IPS DF 6.9 (cell line): Measurements from ENCODE around the gene RRAGD.
"Not testable (repeated sequence)": the region's sequence is repeated elsewhere in the genome, so short reads cannot be mapped to it uniquely, and the experiment has no call there.

ENCODE experiments used
- DNase-seq: peaks from one replicate; pipeline ENCODE4 v3.0.0-alpha.2; 2013; ENCODE audit warnings: low read depth, low spot score
- H3K27ac ChIP-seq: one replicate; pipeline ENCODE4 v1.5.1; 2013; ENCODE audit warnings: low read length, control low read depth
- H3K27me3 ChIP-seq: 2 replicates; pipeline ENCODE4 v1.6.1; 2013; ENCODE audit warnings: mild to moderate bottlenecking, low read length; ENCODE audit not compliant: control insufficient read depth, insufficient read depth
- H3K36me3 ChIP-seq: 2 replicates; pipeline ENCODE4 v1.6.1; 2013; ENCODE audit warnings: low read length; ENCODE audit not compliant: control insufficient read depth, insufficient read depth
- H3K4me1 ChIP-seq: 2 replicates; pipeline ENCODE4 v1.6.1; 2013; ENCODE audit warnings: low read length; ENCODE audit not compliant: control insufficient read depth, insufficient read depth
- H3K4me3 ChIP-seq: 2 replicates; pipeline ENCODE4 v1.5.1; 2013; ENCODE audit warnings: mild to moderate bottlenecking, low read length
- H3K9me3 ChIP-seq: 2 replicates; pipeline ENCODE4 v1.6.1; 2013; ENCODE audit warnings: low read length, inconsistent platforms; ENCODE audit not compliant: control insufficient read depth, insufficient read depth
- WGBS: extraction: QIAGEN DNeasy Blood & Tissue Kit; methylation state at CpG from one replicate; pipeline ENCODE4 v1.1.7; 2013; ENCODE audit warnings: mixed read lengths, missing lambda C conversion rate; ENCODE audit not compliant: insufficient read length, insufficient coverage; 5-methylcytosine and 5-hydroxymethylcytosine counted together

The RRAGD gene

DNA sequence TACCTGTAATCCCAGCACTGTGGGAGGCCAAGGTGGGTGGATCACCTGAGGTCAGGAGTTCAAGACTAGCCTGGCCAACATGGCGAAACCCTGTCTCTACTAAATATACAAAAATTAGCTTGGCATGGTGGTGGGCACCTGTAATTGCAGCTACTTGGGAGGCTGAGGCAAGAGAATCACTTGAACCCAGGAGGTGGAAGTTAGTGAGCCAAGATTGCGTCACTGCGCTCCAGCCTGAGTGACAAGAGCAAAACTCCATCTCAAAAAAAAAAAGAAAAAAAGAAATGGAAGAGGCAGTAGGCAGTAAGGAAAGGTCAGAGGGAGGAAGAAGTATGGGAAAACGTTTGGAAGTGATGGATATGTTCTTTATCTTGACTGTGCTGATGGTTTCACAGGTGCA is 14.2 kb downstream of the RRAGD start:
- DNase-seq, H3K36me3 ChIP-seq, H3K4me3 ChIP-seq, H3K9me3 ChIP-seq, H3K27ac ChIP-seq, H3K27me3 ChIP-seq, H3K4me1 ChIP-seq: not testable (repeated sequence)
- 100% methylated on average over 1 of the region's 4 CpGs for WGBS

DNA sequence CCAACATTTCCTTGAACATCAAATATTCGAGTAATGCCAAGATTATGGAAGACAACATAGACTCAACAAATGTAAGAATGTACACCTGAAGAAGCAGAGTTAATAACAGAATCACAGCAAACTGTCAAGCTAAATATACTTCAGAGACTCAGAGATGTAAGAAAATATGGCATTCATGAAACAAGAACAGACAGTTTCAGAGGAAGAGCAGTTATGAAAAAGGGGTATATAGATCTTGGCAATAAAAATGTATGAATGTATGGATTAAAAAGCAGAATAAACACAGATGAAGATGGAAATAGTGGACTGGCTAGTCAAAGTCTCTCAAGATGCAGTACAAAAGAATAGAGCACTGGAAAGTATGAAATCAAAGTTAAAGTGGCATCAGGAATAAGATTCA is 18.4 kb downstream of the RRAGD start:
- Histone ChIP-seq H3K27me3 (no peaks in the 10 kb centered on the region), H3K4me3 (no peak overlapping the region), H3K36me3 (no peaks in the 10 kb centered on the region), H3K27ac (no peak overlapping the region), H3K4me1 (no peaks in the 10 kb centered on the region), H3K9me3 (no peaks in the 10 kb centered on the region)
- WGBS = no CpG with 5 or more reads among the region's 1 CpG
- DNase-seq = no peak

- Histone ChIP-seq H3K4me3 (no peak overlapping the region), H3K36me3 (no peaks in the 10 kb centered on the region), H3K27ac (no peak overlapping the region), H3K4me1 (no peaks in the 10 kb centered on the region), H3K9me3 (no peaks in the 10 kb centered on the region), H3K27me3 (no peaks in the 10 kb centered on the region)
- DNase-seq = no peak
These were observed 19.2 kb downstream of the RRAGD start for GRCh38 chr6:89392823-89393222.

GRCh38 chr6:89388846-89389245 is 23.2 kb downstream of the RRAGD start:
- H3K27ac ChIP-seq = no peak overlapping the region
- H3K4me3 ChIP-seq = no peak overlapping the region
- no peak for DNase-seq
- no peaks in the 10 kb centered on the region for H3K9me3 ChIP-seq
- H3K27me3 ChIP-seq = no peaks in the 10 kb centered on the region
- H3K4me1 ChIP-seq = no peaks in the 10 kb centered on the region
- no CpG with 5 or more reads among the region's 6 CpGs for WGBS
- no peaks in the 10 kb centered on the region for H3K36me3 ChIP-seq

- no peaks in the 10 kb centered on the region for H3K4me1 ChIP-seq
- H3K4me3 ChIP-seq = no peak overlapping the region
- no peaks in the 10 kb centered on the region for H3K27me3 ChIP-seq
- DNase-seq = no peak
- no CpG with 5 or more reads among the region's 9 CpGs for WGBS
- no peaks in the 10 kb centered on the region for H3K9me3 ChIP-seq
- no peak overlapping the region for H3K27ac ChIP-seq
- no peaks in the 10 kb centered on the region for H3K36me3 ChIP-seq
These were observed 24.4 kb downstream of the RRAGD start for GRCh38 chr6:89387516-89388201.

DNA sequence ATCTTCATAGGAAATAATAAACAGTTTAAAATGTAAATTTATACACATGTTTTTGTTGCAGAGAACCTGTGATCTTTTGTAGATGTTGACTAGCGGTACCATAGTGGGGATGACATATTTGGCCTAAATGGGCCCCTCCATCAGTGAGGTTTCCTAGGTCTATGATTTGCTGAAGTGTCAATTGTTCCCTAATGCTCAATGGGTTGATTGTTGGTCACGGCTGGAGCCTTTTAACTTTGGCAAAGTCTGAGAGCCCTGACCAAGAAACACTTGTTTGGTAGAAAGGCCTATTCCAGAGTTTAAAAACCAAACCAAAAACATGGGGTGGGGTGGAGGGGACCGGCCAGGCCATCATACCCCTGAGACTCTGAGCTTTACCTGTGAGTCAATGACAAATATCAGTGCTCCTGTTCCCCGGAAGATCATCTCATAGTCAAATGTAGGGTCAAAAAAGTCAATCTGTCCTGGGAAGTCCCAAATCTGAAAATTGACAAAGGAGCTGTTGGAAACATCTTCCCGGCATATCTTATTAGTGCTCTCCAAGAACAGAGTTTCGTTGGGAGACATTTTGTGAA is 25.1 kb downstream of the RRAGD start:
- H3K36me3 ChIP-seq = no peaks in the 10 kb centered on the region
- no peaks in the 10 kb centered on the region for H3K9me3 ChIP-seq
- H3K4me3 ChIP-seq = no peak overlapping the region
- no CpG with 5 or more reads among the region's 6 CpGs for WGBS
- no peaks in the 10 kb centered on the region for H3K27me3 ChIP-seq
- no peak overlapping the region for H3K27ac ChIP-seq
- no peaks in the 10 kb centered on the region for H3K4me1 ChIP-seq
- no peak for DNase-seq

- Histone ChIP-seq H3K27me3 (no peaks in the 10 kb centered on the region), H3K9me3 (no peaks in the 10 kb centered on the region), H3K36me3 (no peaks in the 10 kb centered on the region), H3K4me1 (no peaks in the 10 kb centered on the region), H3K4me3 (no peak overlapping the region), H3K27ac (no peak overlapping the region)
- no peak for DNase-seq
- WGBS = no CpG with 5 or more reads among the region's 7 CpGs
These were observed 26.2 kb downstream of the RRAGD start for GRCh38 chr6:89385846-89386245.

DNA sequence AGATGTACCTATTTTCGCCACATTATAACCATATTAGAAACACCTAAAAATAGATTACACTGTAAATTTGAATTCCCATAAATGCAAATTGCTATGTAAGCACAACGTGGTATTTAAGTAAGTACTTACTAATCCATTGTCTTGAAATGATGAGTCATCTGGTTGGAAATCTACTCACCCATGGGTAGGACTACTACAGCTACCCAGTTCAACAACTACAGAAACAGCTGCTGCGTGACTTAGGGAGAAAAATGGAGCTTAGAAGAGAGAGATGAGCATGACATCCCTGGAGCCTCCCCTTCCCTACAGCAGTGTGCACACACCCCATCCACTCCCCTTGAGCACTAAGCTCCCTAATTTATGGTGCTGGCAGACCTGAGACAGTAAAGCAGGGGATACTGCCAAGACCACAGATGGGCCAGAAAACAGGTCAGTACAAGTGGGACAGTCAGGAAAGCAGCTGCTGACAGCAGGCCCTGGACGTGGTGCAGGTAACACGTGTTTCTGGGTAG is 26.9 kb downstream of the RRAGD start:
- DNase-seq = no peak

DNA sequence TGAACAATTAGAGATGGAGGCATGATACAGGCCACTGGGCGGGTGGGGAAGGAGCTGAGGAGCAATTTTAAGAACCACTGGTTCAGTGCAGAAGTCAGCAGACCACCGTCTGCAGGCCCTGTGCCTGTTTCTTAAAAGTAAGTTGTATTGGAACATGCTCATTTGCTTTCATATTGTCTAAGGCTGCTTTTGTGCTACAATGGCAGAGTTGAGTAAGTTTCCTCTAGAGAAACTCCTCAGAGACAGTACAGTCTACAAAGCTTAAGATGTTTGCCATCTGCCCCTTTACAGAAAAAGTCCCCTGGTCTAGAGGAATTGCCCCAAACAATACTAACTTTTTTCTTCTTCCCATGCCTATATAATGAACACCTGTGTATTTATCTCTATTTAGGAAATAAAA is 31.0 kb downstream of the RRAGD start:
- WGBS = no CpG with 5 or more reads among the region's 2 CpGs
- Histone ChIP-seq H3K9me3 (no peaks in the 10 kb centered on the region), H3K36me3 (no peaks in the 10 kb centered on the region), H3K4me1 (no peaks in the 10 kb centered on the region), H3K27ac (no peak overlapping the region), H3K4me3 (no peak overlapping the region), H3K27me3 (no peaks in the 10 kb centered on the region)
- no peak for DNase-seq

More for the DNA sequence above, 26.9 kb downstream of the RRAGD start:
- Histone ChIP-seq H3K4me3 (no peak overlapping the region), H3K27me3 (no peaks in the 10 kb centered on the region), H3K36me3 (no peaks in the 10 kb centered on the region), H3K4me1 (no peaks in the 10 kb centered on the region), H3K9me3 (no peaks in the 10 kb centered on the region), H3K27ac (no peak overlapping the region)
- 100% methylated on average over 1 of the region's 5 CpGs for WGBS

DNA sequence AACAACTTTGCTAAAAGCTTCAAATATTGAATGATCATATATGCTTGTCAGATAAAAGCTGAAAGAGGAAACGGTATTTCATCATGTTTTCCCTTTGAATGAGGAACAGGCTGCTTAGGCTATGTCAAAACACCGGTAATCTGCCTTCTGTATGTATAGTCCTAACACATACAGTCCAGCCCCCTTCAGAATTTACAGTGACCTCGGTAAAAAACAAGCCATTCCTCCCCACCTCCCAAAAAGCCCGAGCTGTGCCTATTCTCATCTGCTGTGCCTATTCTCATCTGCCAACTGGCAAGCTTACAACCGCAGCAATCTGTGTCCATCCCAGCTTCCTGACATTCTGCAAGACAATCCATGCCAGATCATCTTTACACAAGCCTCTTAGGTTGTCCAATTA is 32.8 kb downstream of the RRAGD start:
- DNase-seq = no peak
- H3K4me1 ChIP-seq = peaks cover 1% of the 10 kb centered on the region; the same call in 1 of the 2 replicates
- no peaks in the 10 kb centered on the region for H3K9me3 ChIP-seq
- H3K4me3 ChIP-seq = no peak overlapping the region
- no peaks in the 10 kb centered on the region for H3K36me3 ChIP-seq
- H3K27me3 ChIP-seq = no peaks in the 10 kb centered on the region
- no CpG with 5 or more reads among the region's 5 CpGs for WGBS
- no peak overlapping the region for H3K27ac ChIP-seq

- WGBS = no CpG with 5 or more reads among the region's 4 CpGs
- Histone ChIP-seq H3K9me3 (no peaks in the 10 kb centered on the region), H3K4me3 (no peak overlapping the region), H3K27ac (no peak overlapping the region), H3K36me3 (no peaks in the 10 kb centered on the region), H3K4me1 (peaks cover 1% of the 10 kb centered on the region; the same call in 1 of the 2 replicates), H3K27me3 (no peaks in the 10 kb centered on the region)
- DNase-seq = no peak
These were observed 33.4 kb downstream of the RRAGD start for GRCh38 chr6:89378628-89379027.
